ENCODE data around the gene ALAS1.

The ALAS1 gene

DNA sequence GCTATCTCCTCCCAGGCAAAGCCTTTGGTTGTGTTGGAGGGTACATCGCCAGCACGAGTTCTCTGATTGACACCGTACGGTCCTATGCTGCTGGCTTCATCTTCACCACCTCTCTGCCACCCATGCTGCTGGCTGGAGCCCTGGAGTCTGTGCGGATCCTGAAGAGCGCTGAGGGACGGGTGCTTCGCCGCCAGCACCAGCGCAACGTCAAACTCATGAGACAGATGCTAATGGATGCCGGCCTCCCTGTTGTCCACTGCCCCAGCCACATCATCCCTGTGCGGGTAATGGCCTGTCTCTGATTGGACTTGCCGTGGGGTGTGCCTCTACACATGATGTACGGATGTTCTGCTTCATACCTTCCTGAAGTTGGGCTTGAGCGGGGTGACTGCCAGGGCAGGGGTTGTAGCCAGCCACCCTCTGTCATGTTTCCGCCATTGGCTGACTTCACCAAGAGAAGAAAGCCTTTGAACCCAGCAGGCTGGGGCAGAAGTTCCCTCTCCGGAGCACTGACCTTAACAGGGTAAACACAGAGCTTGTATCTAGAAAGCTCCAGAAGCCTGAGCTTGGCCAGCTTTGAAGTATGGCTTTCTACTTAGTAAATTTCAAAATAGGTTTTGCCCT, 13.4 kb downstream of the ALAS1 start:
- no peak overlapping the region for H3K4me3 ChIP-seq (ENCODE audit: low read depth, low read length)
- no peaks in the 10 kb centered on the region for H3K9me3 ChIP-seq (ENCODE audit: control insufficient read depth, insufficient read depth, low read depth, low read length)
- no peak for TF ChIP-seq ZFHX2 (tag by site-specific recombination; conservative IDR thresholded peaks at IDR 0.05)
- no peak for TF ChIP-seq ZNF112 (tag by site-specific recombination; IDR thresholded peaks at IDR 0.05)
- TF ChIP-seq, protein P1, sequence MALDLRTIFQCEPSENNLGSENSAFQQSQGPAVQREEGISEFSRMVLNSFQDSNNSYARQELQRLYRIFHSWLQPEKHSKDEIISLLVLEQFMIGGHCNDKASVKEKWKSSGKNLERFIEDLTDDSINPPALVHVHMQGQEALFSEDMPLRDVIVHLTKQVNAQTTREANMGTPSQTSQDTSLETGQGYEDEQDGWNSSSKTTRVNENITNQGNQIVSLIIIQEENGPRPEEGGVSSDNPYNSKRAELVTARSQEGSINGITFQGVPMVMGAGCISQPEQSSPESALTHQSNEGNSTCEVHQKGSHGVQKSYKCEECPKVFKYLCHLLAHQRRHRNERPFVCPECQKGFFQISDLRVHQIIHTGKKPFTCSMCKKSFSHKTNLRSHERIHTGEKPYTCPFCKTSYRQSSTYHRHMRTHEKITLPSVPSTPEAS (tag by site-specific recombination; IDR thresholded peaks at IDR 0.05), result no peak
- TF ChIP-seq, protein P2, sequence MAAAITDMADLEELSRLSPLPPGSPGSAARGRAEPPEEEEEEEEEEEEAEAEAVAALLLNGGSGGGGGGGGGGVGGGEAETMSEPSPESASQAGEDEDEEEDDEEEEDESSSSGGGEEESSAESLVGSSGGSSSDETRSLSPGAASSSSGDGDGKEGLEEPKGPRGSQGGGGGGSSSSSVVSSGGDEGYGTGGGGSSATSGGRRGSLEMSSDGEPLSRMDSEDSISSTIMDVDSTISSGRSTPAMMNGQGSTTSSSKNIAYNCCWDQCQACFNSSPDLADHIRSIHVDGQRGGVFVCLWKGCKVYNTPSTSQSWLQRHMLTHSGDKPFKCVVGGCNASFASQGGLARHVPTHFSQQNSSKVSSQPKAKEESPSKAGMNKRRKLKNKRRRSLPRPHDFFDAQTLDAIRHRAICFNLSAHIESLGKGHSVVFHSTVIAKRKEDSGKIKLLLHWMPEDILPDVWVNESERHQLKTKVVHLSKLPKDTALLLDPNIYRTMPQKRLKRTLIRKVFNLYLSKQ (tag by site-specific recombination; IDR thresholded peaks at IDR 0.05; ENCODE audit: borderline replicate concordance), result no peak
- TF ChIP-seq ZNF560 (tag by site-specific recombination; IDR thresholded peaks at IDR 0.05; ENCODE audit: borderline replicate concordance), result no peak
- TF ChIP-seq ZNF768 (tag by site-specific recombination; IDR thresholded peaks at IDR 0.05), result no peak
- no peak for TF ChIP-seq KLF1 (tag by site-specific recombination; IDR thresholded peaks at IDR 0.05)
- TF ChIP-seq PBX3 (CRISPR knock-in tag; IDR thresholded peaks at IDR 0.05), result no peak
- no peak for TF ChIP-seq ZNF184 (tag by site-specific recombination; IDR thresholded peaks at IDR 0.05)
- TF ChIP-seq OSR2 (tag by site-specific recombination; IDR thresholded peaks at IDR 0.05), result no peak
- no peak for TF ChIP-seq HOXC10 (CRISPR knock-in tag; IDR thresholded peaks at IDR 0.05)
- no peak for TF ChIP-seq ZNF19 (tag by site-specific recombination; IDR thresholded peaks at IDR 0.05; ENCODE audit: low read depth)
- no peak for TF ChIP-seq ZNF174 (tag by site-specific recombination; IDR thresholded peaks at IDR 0.05)
- TF ChIP-seq, protein P3, sequence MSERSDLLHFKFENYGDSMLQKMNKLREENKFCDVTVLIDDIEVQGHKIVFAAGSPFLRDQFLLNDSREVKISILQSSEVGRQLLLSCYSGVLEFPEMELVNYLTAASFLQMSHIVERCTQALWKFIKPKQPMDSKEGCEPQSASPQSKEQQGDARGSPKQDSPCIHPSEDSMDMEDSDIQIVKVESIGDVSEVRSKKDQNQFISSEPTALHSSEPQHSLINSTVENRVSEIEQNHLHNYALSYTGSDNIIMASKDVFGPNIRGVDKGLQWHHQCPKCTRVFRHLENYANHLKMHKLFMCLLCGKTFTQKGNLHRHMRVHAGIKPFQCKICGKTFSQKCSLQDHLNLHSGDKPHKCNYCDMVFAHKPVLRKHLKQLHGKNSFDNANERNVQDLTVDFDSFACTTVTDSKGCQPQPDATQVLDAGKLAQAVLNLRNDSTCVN (tag by site-specific recombination; optimal IDR thresholded peaks at IDR 0.05), result no peak
- no peak for TF ChIP-seq ZEB2 (tag by site-specific recombination; IDR thresholded peaks at IDR 0.05)
- TF ChIP-seq ZNF266 (tag by site-specific recombination; IDR thresholded peaks at IDR 0.05; ENCODE audit: low read depth), result no peak
- no peak for TF ChIP-seq ZNF645 (tag by site-specific recombination; IDR thresholded peaks at IDR 0.05)
- TF ChIP-seq ZNF677 (tag by site-specific recombination; IDR thresholded peaks at IDR 0.05), result no peak
- ChIA-PET POLR2A (no interaction called here), CTCF (interaction anchor here (1.8 kb wide), 1 partner anchor 9 kb away, joined by 14 read pairs; no protein-coding TSS in a partner anchor)
- H3K36me3 ChIP-seq (ENCODE audit: control insufficient read depth in 2 of 2, insufficient read depth in 1 of 2, low read length in 2 of 2), result peaks cover 37 to 91% of the 10 kb centered on the region in 2 experiments; a peak in 2 of 3 replicates
- H3K27ac ChIP-seq (ENCODE audit: extremely low read depth, low read depth, low read length), result no peak overlapping the region
- no peaks in the 10 kb centered on the region for H3K4me1 ChIP-seq (ENCODE audit: control insufficient read depth, insufficient read depth, low read length)

- Histone ChIP-seq H3K36me3 (ENCODE audit: control insufficient read depth in 2 of 2, insufficient read depth in 1 of 2, low read length in 2 of 2) (peaks cover 29 to 81% of the 10 kb centered on the region in 2 experiments; a peak in 2 of 3 replicates), H3K27ac (ENCODE audit: extremely low read depth, low read depth, low read length) (no peak overlapping the region), H3K9me3 (ENCODE audit: control insufficient read depth, insufficient read depth, low read depth, low read length) (no peaks in the 10 kb centered on the region), H3K4me3 (ENCODE audit: low read depth, low read length) (no peak overlapping the region), H3K4me1 (ENCODE audit: control insufficient read depth, insufficient read depth, low read length) (no peaks in the 10 kb centered on the region)
- CTCF ChIA-PET, result interaction anchor here (1.8 kb wide), 1 partner anchor 8 kb away, joined by 14 read pairs; no protein-coding TSS in a partner anchor
- POLR2A ChIA-PET, result interaction anchor here (1.0 kb wide), 1 partner anchor 16 kb away, joined by 4 read pairs; no protein-coding TSS in a partner anchor
- TF ChIP-seq TCF7L2 (IDR thresholded peaks at IDR 0.05; ENCODE audit: borderline replicate concordance, low read depth, low read length) (no peak), EGR2 (tag by site-specific recombination; IDR thresholded peaks at IDR 0.05; ENCODE audit: low read depth) (no peak), ZNF549 (tag by site-specific recombination; IDR thresholded peaks at IDR 0.05) (no peak), GLI2 (tag by site-specific recombination; IDR thresholded peaks at IDR 0.05; ENCODE audit: borderline replicate concordance, low read depth) (no peak), ZNF138 (tag by site-specific recombination; IDR thresholded peaks at IDR 0.05; ENCODE audit: borderline replicate concordance) (no peak), ZNF561 (tag by site-specific recombination; IDR thresholded peaks at IDR 0.05; ENCODE audit: borderline replicate concordance) (no peak), BCL11A (tag by site-specific recombination; IDR thresholded peaks at IDR 0.05; ENCODE audit: low read depth) (no peak), ZIC2 (tag by site-specific recombination; IDR thresholded peaks at IDR 0.05) (no peak), ZNF16 (tag by site-specific recombination; IDR thresholded peaks at IDR 0.05; ENCODE audit: low read depth) (no peak)
- TF ChIP-seq, protein P1 (tag by site-specific recombination; IDR thresholded peaks at IDR 0.05), result no peak
Observed at GRCh38 chr3:52213005-52213404, 15.0 kb downstream of the ALAS1 start.
